T follicular helper cell (primary cell): Measurements from ENCODE around the gene SNED1.
"Not testable (repeated sequence)": the region's sequence is repeated elsewhere in the genome, so short reads cannot be mapped to it uniquely, and the experiment has no call there.

Experiments
- DNase-seq: peaks from one replicate; pipeline ENCODE4 v3.0.0-alpha.2; 2020; ENCODE audit warnings: low read depth

SNED1 gene

GRCh38 chr2:241084856-241085444 lies 86.5 kb downstream of the SNED1 start:
- DNase-seq: no peak

- DNase-seq: no peak
Measured at GRCh38 chr2:241087420-241088268, 89.2 kb downstream of the SNED1 start.

GRCh38 chr2:241088376-241088775 lies 90.0 kb downstream of the SNED1 start:
- no peak for DNase-seq

- DNase-seq: no peak
Measured at GRCh38 chr2:241088791-241089732, 90.6 kb downstream of the SNED1 start.

- DNase-seq: no peak
Measured at GRCh38 chr2:241091201-241091600, 92.8 kb downstream of the SNED1 start.

GRCh38 chr2:241091734-241092445 lies 93.5 kb downstream of the SNED1 start:
- DNase-seq: no peak

GRCh38 chr2:241092677-241093076 lies 94.3 kb downstream of the SNED1 start:
- no peak for DNase-seq

GRCh38 chr2:241093133-241093781 lies 94.8 kb downstream of the SNED1 start:
- DNase-seq: not testable (repeated sequence)

GRCh38 chr2:241094172-241094571 lies 95.8 kb downstream of the SNED1 start:
- no peak for DNase-seq

GRCh38 chr2:241094924-241095420 lies 96.6 kb downstream of the SNED1 start:
- no peak for DNase-seq

- peak; percentile 65 for DNase-seq
Measured at GRCh38 chr2:241095594-241096290, 97.3 kb downstream of the SNED1 start.

GRCh38 chr2:241096979-241097378 lies 98.6 kb downstream of the SNED1 start:
- no peak for DNase-seq

- no peak for DNase-seq
Measured at GRCh38 chr2:241099246-241099645, 100.8 kb downstream of the SNED1 start.

- DNase-seq: peak; percentile 82
Measured at GRCh38 chr2:241102239-241102803, 103.9 kb downstream of the SNED1 start, which contains the start of gene MTERF4. Gene MTERF4, minus strand, starts transcription at chr2:241102287. Its CDS starts 14 bp downstream, at chr2:241102273.

- DNase-seq: no peak
Measured at GRCh38 chr2:241103176-241103595, 104.8 kb downstream of the SNED1 start.

- not testable (repeated sequence) for DNase-seq
Measured at GRCh38 chr2:241104611-241105010, 106.2 kb downstream of the SNED1 start.

GRCh38 chr2:241105641-241106040 lies 107.2 kb downstream of the SNED1 start:
- no peak for DNase-seq

GRCh38 chr2:241107031-241107783 lies 108.8 kb downstream of the SNED1 start:
- DNase-seq: no peak
